ENCODE data around the gene NDUFV3. TPM values are rescaled to one million over a fixed set of nuclear protein-coding genes. Genes with fewer than 3 reads are reported as not detected.
"Not testable (repeated sequence)": the region's sequence is repeated elsewhere in the genome, so short reads cannot be mapped to it uniquely, and the experiment has no call there.

NDUFV3 gene
- polyA plus RNA-seq, 1 donor (not counting 4 experiments of a cell fraction or from before 2014, with no cell fraction given), result 28.9 TPM

GRCh38 chr21:42929969-42930368, 36.9 kb downstream of the NDUFV3 start:
- H3K9me1 ChIP-seq (ENCODE audit: control insufficient read depth, extremely low read depth, insufficient read depth, low read length), result no peaks in the 10 kb centered on the region
- dilution Hi-C loops (cut with MboI; ENCODE audit: extremely low pct_ligation_motif_present, low sequenced_read_pairs), result no loop called here
- H3K27me3 ChIP-seq (ENCODE audit: control insufficient read depth, extremely low read depth, insufficient read depth, low read length), result no peaks in the 10 kb centered on the region
- no peaks in the 10 kb centered on the region for H4K20me1 ChIP-seq (ENCODE audit: control insufficient read depth, extremely low read depth, insufficient read depth, low read length)
- no peaks in the 10 kb centered on the region for H3K9me3 ChIP-seq (ENCODE audit: control insufficient read depth, low read depth, low read length)
- H3K27ac ChIP-seq (ENCODE audit: control insufficient read depth, insufficient read depth, low read length), result no peak overlapping the region
- DNase-seq (ENCODE audit: low read depth, low spot score) (no peak), FAIRE-seq (no peak)
- no peak overlapping the region for H3K4me3 ChIP-seq (ENCODE audit: control insufficient read depth in 2 of 3, extremely low read depth in 1 of 3, insufficient read depth in 2 of 3, low read depth in 1 of 3, low read length in 3 of 3)
- no peak overlapping the region for H2AFZ ChIP-seq (ENCODE audit: control insufficient read depth, low read length)
- no peak overlapping the region for H3K9ac ChIP-seq (ENCODE audit: control insufficient read depth, extremely low read depth, insufficient read depth, low read length)
- H3K4me1 ChIP-seq (ENCODE audit: control insufficient read depth, extremely low read depth, insufficient read depth, low read length), result peaks cover 4% of the 10 kb centered on the region
- TF ChIP-seq CTCF (optimal IDR thresholded peaks at IDR 0.05 in 1 of 3, IDR thresholded peaks at IDR 0.05 in 1 of 3, conservative IDR thresholded peaks at IDR 0.05 in 1 of 3; ENCODE audit: extremely low read depth in 1 of 3, insufficient read depth in 2 of 3, low read length in 3 of 3) (no peak), EZH2 (IDR thresholded peaks at IDR 0.05; ENCODE audit: low read length) (no peak)
- H3K4me2 ChIP-seq (ENCODE audit: control insufficient read depth, extremely low read depth, insufficient read depth, low read depth, low read length), result no peak overlapping the region
- H3K36me3 ChIP-seq (ENCODE audit: control insufficient read depth in 2 of 2, extremely low read depth in 1 of 2, insufficient read depth in 2 of 2, low read length in 2 of 2), result no peaks in the 10 kb centered on the region
- H3K79me2 ChIP-seq (ENCODE audit: control insufficient read depth, insufficient read depth, low read length), result no peaks in the 10 kb centered on the region

- Histone ChIP-seq H3K36me3 (ENCODE audit: control insufficient read depth in 2 of 2, extremely low read depth in 1 of 2, insufficient read depth in 2 of 2, low read length in 2 of 2) (no peaks in the 10 kb centered on the region), H3K79me2 (ENCODE audit: control insufficient read depth, insufficient read depth, low read length) (no peaks in the 10 kb centered on the region), H3K27me3 (ENCODE audit: control insufficient read depth, extremely low read depth, insufficient read depth, low read length) (no peaks in the 10 kb centered on the region), H3K27ac (ENCODE audit: control insufficient read depth, insufficient read depth, low read length) (no peak overlapping the region), H3K9ac (ENCODE audit: control insufficient read depth, extremely low read depth, insufficient read depth, low read length) (no peak overlapping the region), H2AFZ (ENCODE audit: control insufficient read depth, low read length) (no peak overlapping the region), H3K4me3 (ENCODE audit: control insufficient read depth in 2 of 3, extremely low read depth in 1 of 3, insufficient read depth in 2 of 3, low read depth in 1 of 3, low read length in 3 of 3) (no peak overlapping the region), H4K20me1 (ENCODE audit: control insufficient read depth, extremely low read depth, insufficient read depth, low read length) (no peaks in the 10 kb centered on the region), H3K9me3 (ENCODE audit: control insufficient read depth, low read depth, low read length) (no peaks in the 10 kb centered on the region), H3K4me1 (ENCODE audit: control insufficient read depth, extremely low read depth, insufficient read depth, low read length) (peaks cover 4% of the 10 kb centered on the region), H3K4me2 (ENCODE audit: control insufficient read depth, extremely low read depth, insufficient read depth, low read depth, low read length) (no peak overlapping the region), H3K9me1 (ENCODE audit: control insufficient read depth, extremely low read depth, insufficient read depth, low read length) (no peaks in the 10 kb centered on the region)
- DNase-seq (ENCODE audit: low read depth, low spot score) (no peak), FAIRE-seq (no peak)
- TF ChIP-seq CTCF (optimal IDR thresholded peaks at IDR 0.05 in 1 of 3, IDR thresholded peaks at IDR 0.05 in 1 of 3, conservative IDR thresholded peaks at IDR 0.05 in 1 of 3; ENCODE audit: extremely low read depth in 1 of 3, insufficient read depth in 2 of 3, low read length in 3 of 3), result no peak
- no peak for TF ChIP-seq EZH2 (IDR thresholded peaks at IDR 0.05; ENCODE audit: low read length)
- dilution Hi-C loops (cut with MboI; ENCODE audit: extremely low pct_ligation_motif_present, low sequenced_read_pairs), result no loop called here
Observed at GRCh38 chr21:42931560-42932235, 38.6 kb downstream of the NDUFV3 start.

GRCh38 chr21:42932378-42933136, 39.4 kb downstream of the NDUFV3 start:
- H3K4me1 ChIP-seq (ENCODE audit: control insufficient read depth, extremely low read depth, insufficient read depth, low read length); H3K9me3 ChIP-seq (ENCODE audit: control insufficient read depth, low read depth, low read length); H4K20me1 ChIP-seq (ENCODE audit: control insufficient read depth, extremely low read depth, insufficient read depth, low read length); H3K36me3 ChIP-seq (ENCODE audit: control insufficient read depth in 2 of 2, extremely low read depth in 1 of 2, insufficient read depth in 2 of 2, low read length in 2 of 2); H3K4me3 ChIP-seq (ENCODE audit: control insufficient read depth in 2 of 3, extremely low read depth in 1 of 3, insufficient read depth in 2 of 3, low read depth in 1 of 3, low read length in 3 of 3); H3K27ac ChIP-seq (ENCODE audit: control insufficient read depth, insufficient read depth, low read length); H2AFZ ChIP-seq (ENCODE audit: control insufficient read depth, low read length); dilution Hi-C loops (cut with MboI; ENCODE audit: extremely low pct_ligation_motif_present, low sequenced_read_pairs); H3K27me3 ChIP-seq (ENCODE audit: control insufficient read depth, extremely low read depth, insufficient read depth, low read length); H3K9ac ChIP-seq (ENCODE audit: control insufficient read depth, extremely low read depth, insufficient read depth, low read length); FAIRE-seq; DNase-seq (ENCODE audit: low read depth, low spot score); H3K79me2 ChIP-seq (ENCODE audit: control insufficient read depth, insufficient read depth, low read length); H3K9me1 ChIP-seq (ENCODE audit: control insufficient read depth, extremely low read depth, insufficient read depth, low read length): not testable (repeated sequence)
- H3K4me2 ChIP-seq (ENCODE audit: control insufficient read depth, extremely low read depth, insufficient read depth, low read depth, low read length), result peak overlapping the region; percentile 5
